ENCODE data around the gene RAB3A. TPM values are rescaled to one million over a fixed set of nuclear protein-coding genes. Genes with fewer than 3 reads are reported as not detected.
A peak's percentile ranks its signal among the peaks of the same experiment; 100 is the strongest.

The RAB3A gene
- total and polyA plus RNA-seq, 9 of the 15 experiments (the other 6 are each of a cell fraction or from before 2014, with no cell fraction given), result 0.17 to 5.1 (median 0.90) TPM; not detected in 1

GRCh38 chr19:18170714-18171255 lies 33.1 kb downstream of the RAB3A start:
- H3K9ac ChIP-seq (ENCODE audit: insufficient read depth in 1 of 2, low read depth in 2 of 2, low read length in 2 of 2), result peak overlapping the region in 1 of 2 experiments; percentile 65; a peak in 1 of 4 replicates
- no TSS peak for BruUV-seq (replicated peaks)
- H3K4me1 ChIP-seq (replicated peaks in 1 of 2; ENCODE audit: control insufficient read depth in 2 of 2, insufficient read depth in 2 of 2, low read length in 2 of 2), result peaks cover 14 to 35% of the 10 kb centered on the region in 2 experiments
- intact Hi-C loops (cut with micrococcal nuclease) (no loop called here), in situ Hi-C loops (cut with MboI) (no loop called here)
- POLR2A ChIA-PET, result interaction anchor here (0.6 to 1.0 kb wide), 4 partner anchors 15 to 590 kb away, joined by 3 to 4 read pairs (median 4); no protein-coding TSS in a partner anchor
- 83% methylated on average over 16 of the region's 16 CpGs for WGBS (ENCODE audit: insufficient coverage, low coverage, missing lambda C conversion rate)
- TF ChIP-seq POLR2G (IDR thresholded peaks at IDR 0.05; ENCODE audit: low read depth, low read length) (0 out of 2 replicates have a peak, but pooled peaks have one; percentile 12), MIER1 (IDR thresholded peaks at IDR 0.05; ENCODE audit: low read depth) (no peak), ID3 (CRISPR knock-in tag; IDR thresholded peaks at IDR 0.05) (no peak), ID3 (tag; IDR thresholded peaks at IDR 0.05) (no peak), XRCC5 (IDR thresholded peaks at IDR 0.05; ENCODE audit: low read depth, low read length) (no peak), TAF15 (IDR thresholded peaks at IDR 0.05; ENCODE audit: low read depth, low read length) (no peak), NCOA1 (IDR thresholded peaks at IDR 0.05; ENCODE audit: low read depth) (no peak)
- no peak for DNase-seq (ENCODE audit: extremely low read depth in 1 of 4, low spot score in 3 of 4)
- H4K20me1 ChIP-seq (replicated peaks; ENCODE audit: control insufficient read depth, insufficient read depth, low read length), result 0 out of 2 replicates have a peak, but pooled peaks cover 4% of the 10 kb centered on the region
- FAIRE-seq, result no peak
- H3K27me3 ChIP-seq (ENCODE audit: control insufficient read depth in 2 of 2, insufficient read depth in 2 of 2, low read length in 2 of 2), result no peaks in the 10 kb centered on the region
- H3K27ac ChIP-seq (ENCODE audit: extremely low read depth, low read depth, low read length), result no peak overlapping the region
- no peak for ATAC-seq
- no peak overlapping the region for H2AFZ ChIP-seq (ENCODE audit: low read depth, low read length)
- peaks cover 15% of the 10 kb centered on the region for H3K79me2 ChIP-seq (ENCODE audit: control insufficient read depth, insufficient read depth, low read length)
- H3K36me3 ChIP-seq (ENCODE audit: control insufficient read depth, insufficient read depth, low read length), result peaks cover 52% of the 10 kb centered on the region; the same call in 2 of the 3 replicates
- CTCF ChIA-PET (ENCODE audit: low intra/inter-chr PET ratio), result no interaction called here
- H3K4me3 ChIP-seq, result no peak overlapping the region
- no peak overlapping the region for H3K4me2 ChIP-seq (ENCODE audit: insufficient read depth, low read length)
- no peaks in the 10 kb centered on the region for H3K9me3 ChIP-seq (replicated peaks; ENCODE audit: control insufficient read depth, insufficient read depth, low read depth, low read length)
- no peaks in the 10 kb centered on the region for H3K9me1 ChIP-seq (ENCODE audit: control insufficient read depth, insufficient read depth, low read length)
